GM10248 (cell line): Measurements from ENCODE around the gene RPL18.

Experiments used
- CTCF ChIA-PET: fragments of 300-600 bp; sonication (Branson Sonifier 250); formaldehyde crosslinking; extraction: SDS; loops from one replicate; lab custom pipeline; 2021; ENCODE audit warnings: antibody characterized with exemption; lab: Yijun Ruan, JAX
- POLR2A ChIA-PET: fragments of 350-650 bp; sonication (Branson Sonifier 250); formaldehyde crosslinking; extraction: SDS; loops from one replicate; lab custom pipeline; 2020; ENCODE audit warnings: antibody characterized with exemption; lab: Yijun Ruan, JAX
- DNase-seq: peaks from one replicate; pipeline ENCODE4 v3.0.0; 2012; ENCODE audit errors: extremely low spot score
- TF ChIP-seq, protein P1 (sequence below): IDR thresholded peaks from 2 replicates; pipeline ENCODE4 v1.5.1; 2012; ENCODE audit warnings: mild to moderate bottlenecking, low read depth; ENCODE audit errors: extremely low read depth, missing control alignments, control extremely low read depth

The RPL18 gene

GRCh38 chr19:48628486-48629296 is 9.7 kb upstream of the RPL18 start:
- TF ChIP-seq, protein P1, sequence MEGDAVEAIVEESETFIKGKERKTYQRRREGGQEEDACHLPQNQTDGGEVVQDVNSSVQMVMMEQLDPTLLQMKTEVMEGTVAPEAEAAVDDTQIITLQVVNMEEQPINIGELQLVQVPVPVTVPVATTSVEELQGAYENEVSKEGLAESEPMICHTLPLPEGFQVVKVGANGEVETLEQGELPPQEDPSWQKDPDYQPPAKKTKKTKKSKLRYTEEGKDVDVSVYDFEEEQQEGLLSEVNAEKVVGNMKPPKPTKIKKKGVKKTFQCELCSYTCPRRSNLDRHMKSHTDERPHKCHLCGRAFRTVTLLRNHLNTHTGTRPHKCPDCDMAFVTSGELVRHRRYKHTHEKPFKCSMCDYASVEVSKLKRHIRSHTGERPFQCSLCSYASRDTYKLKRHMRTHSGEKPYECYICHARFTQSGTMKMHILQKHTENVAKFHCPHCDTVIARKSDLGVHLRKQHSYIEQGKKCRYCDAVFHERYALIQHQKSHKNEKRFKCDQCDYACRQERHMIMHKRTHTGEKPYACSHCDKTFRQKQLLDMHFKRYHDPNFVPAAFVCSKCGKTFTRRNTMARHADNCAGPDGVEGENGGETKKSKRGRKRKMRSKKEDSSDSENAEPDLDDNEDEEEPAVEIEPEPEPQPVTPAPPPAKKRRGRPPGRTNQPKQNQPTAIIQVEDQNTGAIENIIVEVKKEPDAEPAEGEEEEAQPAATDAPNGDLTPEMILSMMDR: no peak
- POLR2A ChIA-PET: no interaction called here
- DNase-seq: no peak
- CTCF ChIA-PET: interaction anchor here (0.8 to 1.2 kb wide), 2 partner anchors 12 to 113 kb away, joined by 3 read pairs; no protein-coding TSS in a partner anchor

DNA sequence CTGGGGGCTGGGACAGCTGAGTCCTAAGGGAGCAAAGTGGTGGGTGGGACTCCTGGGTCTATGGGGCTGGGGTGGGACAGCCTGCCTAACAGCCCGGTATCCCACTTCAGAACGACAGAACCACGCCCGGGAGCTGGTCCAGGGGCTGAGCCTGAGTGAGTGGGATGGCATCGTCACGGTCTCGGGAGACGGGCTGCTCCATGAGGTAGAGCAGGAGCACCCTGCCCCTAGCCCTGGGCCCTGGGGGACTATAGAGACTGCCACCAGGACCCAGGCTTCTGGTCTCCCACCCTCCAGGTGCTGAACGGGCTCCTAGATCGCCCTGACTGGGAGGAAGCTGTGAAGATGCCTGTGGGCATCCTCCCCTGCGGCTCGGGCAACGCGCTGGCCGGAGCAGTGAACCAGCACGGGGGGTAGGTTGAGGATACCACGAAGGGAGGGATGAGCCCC is 8.9 kb upstream of the RPL18 start:
- ChIA-PET POLR2A (no interaction called here), CTCF (interaction anchor here (0.8 to 1.4 kb wide), 3 partner anchors 11 to 138 kb away, joined by 3 read pairs; no protein-coding TSS in a partner anchor)
- TF ChIP-seq, protein P1: no peak
- DNase-seq: no peak

GRCh38 chr19:48627201-48627864 is 8.4 kb upstream of the RPL18 start:
- CTCF ChIA-PET: interaction anchor here (1.2 to 1.4 kb wide), 2 partner anchors 112 to 138 kb away, joined by 3 read pairs; no protein-coding TSS in a partner anchor
- TF ChIP-seq, protein P1: no peak
- POLR2A ChIA-PET: no interaction called here
- no peak for DNase-seq

DNA sequence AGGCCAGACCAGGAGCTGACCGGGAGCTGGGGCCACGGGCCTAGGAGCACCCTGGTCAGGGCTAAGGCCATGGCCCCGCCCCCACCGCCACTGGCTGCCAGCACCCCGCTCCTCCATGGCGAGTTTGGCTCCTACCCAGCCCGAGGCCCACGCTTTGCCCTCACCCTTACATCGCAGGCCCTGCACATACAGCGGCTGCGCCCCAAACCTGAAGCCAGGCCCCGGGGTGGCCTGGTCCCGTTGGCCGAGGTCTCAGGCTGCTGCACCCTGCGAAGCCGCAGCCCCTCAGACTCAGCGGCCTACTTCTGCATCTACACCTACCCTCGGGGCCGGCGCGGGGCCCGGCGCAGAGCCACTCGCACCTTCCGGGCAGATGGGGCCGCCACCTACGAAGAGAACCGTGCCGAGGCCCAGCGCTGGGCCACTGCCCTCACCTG is 6.9 kb upstream of the RPL18 start:
- TF ChIP-seq, protein P1: no peak
- CTCF ChIA-PET: interaction anchor here (3.9 kb wide), 1 partner anchor 8 kb away, joined by 20 read pairs; no protein-coding TSS in a partner anchor
- DNase-seq: no peak
- POLR2A ChIA-PET: no interaction called here

GRCh38 chr19:48624791-48625723 is 6.1 kb upstream of the RPL18 start:
- TF ChIP-seq, protein P1: no peak
- CTCF ChIA-PET: interaction anchor here (1.1 to 3.9 kb wide), 2 partner anchors 9 to 136 kb away, joined by 3 to 20 read pairs; no protein-coding TSS in a partner anchor
- DNase-seq: no peak
- POLR2A ChIA-PET: no interaction called here
